Uterus (tissue), 4 donors: ENCODE data around the gene OPN1LW. TPM values are rescaled to one million over a fixed set of nuclear protein-coding genes. Genes with fewer than 3 reads are reported as not detected.

Source experiments
- DNase-seq, 2 donors: peaks; one replicate each; pipeline ENCODE4 v3.0.0-alpha.2; 2019 to 2020
- H3K27ac ChIP-seq, 2 donors: fragments of 200-600 bp; sonication (generic); 1 replicate in 1 of 2; 2 replicates in 1 of 2; pipeline ENCODE4 v1.5.1; 2016 to 2018
- H3K27me3 ChIP-seq, 2 donors: fragments of 200-600 bp; sonication (generic); one replicate each; pipeline ENCODE4 v1.5.1; 2018 to 2019; ENCODE audit warnings: control low read depth in 1 of 2
- H3K36me3 ChIP-seq, 2 donors: fragments of 200-600 bp; sonication (generic); one replicate each; pipeline ENCODE4 v1.5.1; 2019; ENCODE audit warnings: control low read depth in 1 of 2
- H3K4me1 ChIP-seq, 2 donors: fragments of 200-600 bp; sonication (generic); one replicate each; pipeline ENCODE4 v1.5.1; 2018 to 2019; ENCODE audit warnings: control low read depth in 1 of 2
- H3K4me3 ChIP-seq, 2 donors: fragments of 200-600 bp; sonication (generic); 1 replicate in 1 of 2; 2 replicates in 1 of 2; pipeline ENCODE4 v1.5.1; 2018 to 2019; ENCODE audit warnings: mild to moderate bottlenecking in 1 of 2
- H3K9me3 ChIP-seq, 2 donors: fragments of 200-600 bp; sonication (generic); one replicate each; pipeline ENCODE4 v1.5.1; 2019; ENCODE audit warnings: control low read depth in 1 of 2
- POLR2A ChIP-seq, 2 donors: fragments of 450-650 bp; IDR thresholded peaks; one replicate each; pipeline ENCODE4 v1.6.1; 2016; ENCODE audit warnings: antibody characterized with exemption in 2 of 2, mild to moderate bottlenecking in 1 of 2, moderate library complexity in 1 of 2
- intact Hi-C: fragments of 100-400 bp; cut with DNase I; formaldehyde crosslinking; loops from one replicate; pipeline ENCODE4 v1.15.1; 2023; ENCODE audit warnings: low total_unique reads
- total RNA-seq, 4 donors: library from RNA; depleted of rRNA in 3 of 4; stranded (reverse); fragments of >200 nt in 3 of 4; gene quantifications; one replicate each; pipeline versions ENCODE4 v1.1.0 to v1.2.4, GENCODE V29; 2014 to 2023
- TF ChIP-seq, protein P1 (sequence below), 4 experiments: fragments of 200-600 bp in 2 of 4; fragments of 450-650 bp in 2 of 4; sonication (generic) in 2 of 4; IDR thresholded peaks; one replicate each; pipeline ENCODE4 v1.5.1; 2016 to 2019; ENCODE audit warnings: antibody characterized with exemption in 4 of 4, mild to moderate bottlenecking in 2 of 4, moderate library complexity in 1 of 4
- donor health status: DM: yes; HTN: yes; CAD: no.

The OPN1LW gene
- total RNA-seq, 4 donors from 2014 or later, result not detected

DNA sequence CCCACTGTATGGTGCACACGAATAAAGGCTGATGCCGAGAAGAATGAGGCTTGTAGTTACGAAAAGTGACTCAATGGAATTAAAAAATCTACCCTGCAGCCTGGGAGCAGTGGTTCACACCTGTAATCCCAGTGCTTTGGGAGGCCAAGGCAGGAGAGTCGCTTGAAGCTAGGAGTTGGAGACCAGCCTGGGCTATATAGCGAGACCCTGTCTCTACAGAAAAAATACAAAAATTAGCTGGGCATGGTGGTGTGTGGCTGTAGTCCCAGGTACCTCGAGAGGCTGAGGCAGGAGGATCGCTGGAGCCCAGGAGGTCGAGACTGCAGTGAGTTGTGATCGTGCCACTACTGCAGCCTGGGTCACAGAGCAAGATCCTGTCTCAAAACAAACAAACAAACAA, 11.7 kb upstream of the OPN1LW start:
- TF ChIP-seq, protein P1, sequence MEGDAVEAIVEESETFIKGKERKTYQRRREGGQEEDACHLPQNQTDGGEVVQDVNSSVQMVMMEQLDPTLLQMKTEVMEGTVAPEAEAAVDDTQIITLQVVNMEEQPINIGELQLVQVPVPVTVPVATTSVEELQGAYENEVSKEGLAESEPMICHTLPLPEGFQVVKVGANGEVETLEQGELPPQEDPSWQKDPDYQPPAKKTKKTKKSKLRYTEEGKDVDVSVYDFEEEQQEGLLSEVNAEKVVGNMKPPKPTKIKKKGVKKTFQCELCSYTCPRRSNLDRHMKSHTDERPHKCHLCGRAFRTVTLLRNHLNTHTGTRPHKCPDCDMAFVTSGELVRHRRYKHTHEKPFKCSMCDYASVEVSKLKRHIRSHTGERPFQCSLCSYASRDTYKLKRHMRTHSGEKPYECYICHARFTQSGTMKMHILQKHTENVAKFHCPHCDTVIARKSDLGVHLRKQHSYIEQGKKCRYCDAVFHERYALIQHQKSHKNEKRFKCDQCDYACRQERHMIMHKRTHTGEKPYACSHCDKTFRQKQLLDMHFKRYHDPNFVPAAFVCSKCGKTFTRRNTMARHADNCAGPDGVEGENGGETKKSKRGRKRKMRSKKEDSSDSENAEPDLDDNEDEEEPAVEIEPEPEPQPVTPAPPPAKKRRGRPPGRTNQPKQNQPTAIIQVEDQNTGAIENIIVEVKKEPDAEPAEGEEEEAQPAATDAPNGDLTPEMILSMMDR (IDR thresholded peaks at IDR 0.05), result no peak
- TF ChIP-seq POLR2A (IDR thresholded peaks at IDR 0.05), result no peak

DNA sequence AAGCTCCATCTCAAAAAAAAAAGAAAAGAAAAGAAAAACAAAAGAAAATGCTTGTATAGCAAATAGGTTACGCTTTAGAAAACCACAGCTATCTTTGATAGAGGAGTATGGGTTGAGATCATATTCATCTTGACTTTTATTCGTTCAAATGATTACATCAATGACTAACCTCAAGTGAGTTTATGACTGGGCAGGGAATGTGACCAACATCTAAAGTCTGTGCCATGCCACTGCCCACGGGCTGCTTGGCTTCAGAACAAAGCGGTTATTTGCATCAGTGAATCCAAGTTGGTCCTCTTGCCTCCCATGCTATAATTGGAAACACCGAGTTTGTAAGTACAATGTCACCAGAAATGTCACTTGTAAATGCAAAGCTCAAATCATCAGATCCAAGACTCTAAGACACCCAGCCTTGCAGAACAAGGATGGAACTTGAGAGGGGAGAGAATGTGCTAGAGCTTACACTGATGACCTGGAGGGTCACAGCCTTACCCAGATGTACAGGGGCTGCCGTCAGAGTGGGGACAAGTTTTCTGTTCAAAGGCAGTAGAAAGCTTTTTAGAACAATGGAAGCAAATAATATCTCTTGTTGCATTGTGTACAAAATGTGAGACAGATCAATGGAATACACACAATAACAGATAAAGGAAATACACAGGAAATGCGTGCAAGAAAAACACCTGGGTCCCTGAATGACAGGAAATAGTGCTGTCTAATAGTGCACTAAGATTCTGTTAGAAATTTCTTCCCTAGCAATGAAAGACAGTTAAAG, 8.4 kb upstream of the OPN1LW start:
- no peak overlapping the region for H3K4me3 ChIP-seq
- H3K36me3 ChIP-seq, result no peaks in the 10 kb centered on the region
- TF ChIP-seq POLR2A (IDR thresholded peaks at IDR 0.05), result no peak
- TF ChIP-seq, protein P1 (IDR thresholded peaks at IDR 0.05), result no peak
- intact Hi-C loops, result no loop called here
- H3K27ac ChIP-seq, result peak overlapping the region in 1 of 2 donors; percentile 64
- no peaks in the 10 kb centered on the region for H3K9me3 ChIP-seq
- DNase-seq, result no peak
- no peaks in the 10 kb centered on the region for H3K27me3 ChIP-seq
- no peaks in the 10 kb centered on the region for H3K4me1 ChIP-seq

More for the DNA sequence above, 11.7 kb upstream of the OPN1LW start:
- no peak overlapping the region for H3K4me3 ChIP-seq
- no peak for DNase-seq
- no peak overlapping the region for H3K27ac ChIP-seq
- H3K27me3 ChIP-seq, result no peaks in the 10 kb centered on the region
- intact Hi-C loops, result no loop called here
- H3K9me3 ChIP-seq, result no peaks in the 10 kb centered on the region
- H3K4me1 ChIP-seq, result no peaks in the 10 kb centered on the region
- H3K36me3 ChIP-seq, result no peaks in the 10 kb centered on the region

- TF ChIP-seq, protein P1 (IDR thresholded peaks at IDR 0.05), result peak; percentile 62 to 82 (median 74)
- TF ChIP-seq POLR2A (IDR thresholded peaks at IDR 0.05), result no peak
- Histone ChIP-seq H3K27ac (peak overlapping the region; percentile 64 to 71), H3K4me1 (no peaks in the 10 kb centered on the region), H3K9me3 (no peaks in the 10 kb centered on the region), H3K36me3 (no peaks in the 10 kb centered on the region), H3K4me3 (peak overlapping the region; percentile 20 to 28), H3K27me3 (no peaks in the 10 kb centered on the region)
- DNase-seq, result peak; percentile 71 to 77
- intact Hi-C loops, result no loop called here
Observed at GRCh38 chrX:154136627-154137161, 7.3 kb upstream of the OPN1LW start.

DNA sequence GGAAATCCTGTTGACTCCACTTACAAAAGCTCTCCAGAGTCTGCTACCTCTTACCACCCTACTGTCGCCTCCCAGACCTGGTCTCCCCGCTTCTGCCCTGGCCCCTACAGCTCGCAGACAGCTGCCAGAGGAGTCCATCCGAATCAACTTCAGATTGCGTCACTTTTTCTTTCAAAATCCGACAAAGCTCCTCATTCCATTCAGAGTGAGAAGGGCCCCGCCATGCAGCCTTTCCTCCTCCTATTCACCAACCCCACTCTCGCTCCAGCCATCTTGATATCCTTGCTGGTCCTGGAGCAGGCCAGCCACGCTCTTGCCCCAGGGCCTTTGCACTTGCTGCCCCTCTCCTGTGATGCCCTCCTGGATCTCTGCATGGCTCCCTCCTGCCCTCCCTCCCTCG, 5.2 kb upstream of the OPN1LW start:
- Histone ChIP-seq H3K27me3 (no peaks in the 10 kb centered on the region), H3K4me3 (no peak overlapping the region), H3K4me1 (no peaks in the 10 kb centered on the region), H3K36me3 (no peaks in the 10 kb centered on the region), H3K9me3 (no peaks in the 10 kb centered on the region), H3K27ac (no peak overlapping the region)
- DNase-seq, result no peak
- intact Hi-C loops, result no loop called here
- TF ChIP-seq, protein P1 (IDR thresholded peaks at IDR 0.05), result no peak
- no peak for TF ChIP-seq POLR2A (IDR thresholded peaks at IDR 0.05)

DNA sequence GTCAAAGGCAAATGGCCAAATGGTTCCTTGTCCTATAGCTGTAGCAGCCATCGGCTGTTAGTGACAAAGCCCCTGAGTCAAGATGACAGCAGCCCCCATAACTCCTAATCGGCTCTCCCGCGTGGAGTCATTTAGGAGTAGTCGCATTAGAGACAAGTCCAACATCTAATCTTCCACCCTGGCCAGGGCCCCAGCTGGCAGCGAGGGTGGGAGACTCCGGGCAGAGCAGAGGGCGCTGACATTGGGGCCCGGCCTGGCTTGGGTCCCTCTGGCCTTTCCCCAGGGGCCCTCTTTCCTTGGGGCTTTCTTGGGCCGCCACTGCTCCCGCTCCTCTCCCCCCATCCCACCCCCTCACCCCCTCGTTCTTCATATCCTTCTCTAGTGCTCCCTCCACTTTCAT, 3.8 kb upstream of the OPN1LW start:
- intact Hi-C loops, result no loop called here
- no peak overlapping the region for H3K27ac ChIP-seq
- no peaks in the 10 kb centered on the region for H3K36me3 ChIP-seq
- no peaks in the 10 kb centered on the region for H3K9me3 ChIP-seq
- no peak overlapping the region for H3K4me3 ChIP-seq
- no peak for DNase-seq
- no peaks in the 10 kb centered on the region for H3K4me1 ChIP-seq
- H3K27me3 ChIP-seq, result no peaks in the 10 kb centered on the region
- TF ChIP-seq, protein P1 (IDR thresholded peaks at IDR 0.05), result no peak
- no peak for TF ChIP-seq POLR2A (IDR thresholded peaks at IDR 0.05)
